ENCODE results near the gene FRMD8. TPM values are rescaled to one million over a fixed set of nuclear protein-coding genes. Genes with fewer than 3 reads are reported as not detected.

Gene FRMD8
- total and polyA plus RNA-seq, 4 donors = 2.8 to 22.8 (median 15.0) TPM

GRCh38 chr11:65430406-65431217 lies 44.2 kb downstream of the FRMD8 start:
- peak overlapping the region in 1 of 3 donors; percentile 0 for H3K4me3 ChIP-seq (ENCODE audit: low read depth in 1 of 3, low read length in 3 of 3)
- no peaks in the 10 kb centered on the region for H3K9me3 ChIP-seq (ENCODE audit: control insufficient read depth in 4 of 4, low read length in 3 of 4)
- TF ChIP-seq TAF1 (conservative IDR thresholded peaks at IDR 0.05) (no peak), JUND (IDR thresholded peaks at IDR 0.05) (peak in 1 of 2 donors; percentile 35), GABPA (IDR thresholded peaks at IDR 0.05 in 1 of 2, conservative IDR thresholded peaks at IDR 0.05 in 1 of 2) (no peak), NR2F2 (IDR thresholded peaks at IDR 0.05) (peak; percentile 1), SP1 (IDR thresholded peaks at IDR 0.05) (no peak), HNF4G (IDR thresholded peaks at IDR 0.05) (no peak), MAX (IDR thresholded peaks at IDR 0.05) (no peak), FOXA2 (IDR thresholded peaks at IDR 0.05) (no peak), RXRA (IDR thresholded peaks at IDR 0.05) (no peak), RAD21 (IDR thresholded peaks at IDR 0.05) (no peak), EGR1 (IDR thresholded peaks at IDR 0.05; ENCODE audit: low read depth in 2 of 2) (no peak), REST (IDR thresholded peaks at IDR 0.05) (no peak), HNF4A (conservative IDR thresholded peaks at IDR 0.05) (no peak), FOXA1 (IDR thresholded peaks at IDR 0.05) (no peak), YY1 (IDR thresholded peaks at IDR 0.05) (no peak)
- TF ChIP-seq, protein P1, sequence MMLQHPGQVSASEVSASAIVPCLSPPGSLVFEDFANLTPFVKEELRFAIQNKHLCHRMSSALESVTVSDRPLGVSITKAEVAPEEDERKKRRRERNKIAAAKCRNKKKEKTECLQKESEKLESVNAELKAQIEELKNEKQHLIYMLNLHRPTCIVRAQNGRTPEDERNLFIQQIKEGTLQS (IDR thresholded peaks at IDR 0.05) = no peak
- TF ChIP-seq, protein P2, sequence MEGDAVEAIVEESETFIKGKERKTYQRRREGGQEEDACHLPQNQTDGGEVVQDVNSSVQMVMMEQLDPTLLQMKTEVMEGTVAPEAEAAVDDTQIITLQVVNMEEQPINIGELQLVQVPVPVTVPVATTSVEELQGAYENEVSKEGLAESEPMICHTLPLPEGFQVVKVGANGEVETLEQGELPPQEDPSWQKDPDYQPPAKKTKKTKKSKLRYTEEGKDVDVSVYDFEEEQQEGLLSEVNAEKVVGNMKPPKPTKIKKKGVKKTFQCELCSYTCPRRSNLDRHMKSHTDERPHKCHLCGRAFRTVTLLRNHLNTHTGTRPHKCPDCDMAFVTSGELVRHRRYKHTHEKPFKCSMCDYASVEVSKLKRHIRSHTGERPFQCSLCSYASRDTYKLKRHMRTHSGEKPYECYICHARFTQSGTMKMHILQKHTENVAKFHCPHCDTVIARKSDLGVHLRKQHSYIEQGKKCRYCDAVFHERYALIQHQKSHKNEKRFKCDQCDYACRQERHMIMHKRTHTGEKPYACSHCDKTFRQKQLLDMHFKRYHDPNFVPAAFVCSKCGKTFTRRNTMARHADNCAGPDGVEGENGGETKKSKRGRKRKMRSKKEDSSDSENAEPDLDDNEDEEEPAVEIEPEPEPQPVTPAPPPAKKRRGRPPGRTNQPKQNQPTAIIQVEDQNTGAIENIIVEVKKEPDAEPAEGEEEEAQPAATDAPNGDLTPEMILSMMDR (IDR thresholded peaks at IDR 0.05; ENCODE audit: low read depth, low read length, missing input control) = no peak
- H3K36me3 ChIP-seq (ENCODE audit: control insufficient read depth in 4 of 4, insufficient read depth in 3 of 4, low read depth in 1 of 4, low read length in 3 of 4) = peaks cover 0 to 12% (median 8%) of the 10 kb centered on the region in 4 donors
- no peaks in the 10 kb centered on the region for H3K27me3 ChIP-seq (ENCODE audit: control insufficient read depth in 4 of 4, insufficient read depth in 4 of 4, low read length in 3 of 4)
- peak overlapping the region; percentile 99 to 100 for H3K27ac ChIP-seq (ENCODE audit: low read depth in 1 of 2, low read length in 2 of 2)
- H3K9ac ChIP-seq (ENCODE audit: low read depth in 1 of 2, low read length in 2 of 2) = peak overlapping the region; percentile 4 to 51
- no peak for DNase-seq (ENCODE audit: low spot score)
- peaks cover 0 to 48% (median 24%) of the 10 kb centered on the region in 4 donors for H3K4me1 ChIP-seq (ENCODE audit: control insufficient read depth in 4 of 4, insufficient read depth in 4 of 4, low read length in 3 of 4)
- 11% methylated on average over 6 of the region's 6 CpGs for WGBS
